ENCODE measurements around the gene NFKB1.
"Not testable (repeated sequence)": the region's sequence is repeated elsewhere in the genome, so short reads cannot be mapped to it uniquely, and the experiment has no call there.

- TF ChIP-seq CTCF, POLR2A, POLR2AphosphoS5 (IDR thresholded peaks at IDR 0.05): not testable (repeated sequence)
These were observed 17.0 kb upstream of the NFKB1 start for GRCh38 chr4:102483990-102484692.
